Neural crest cell (in vitro differentiated cells): Measurements from ENCODE around the gene SORBS2. TPM values are rescaled to one million over a fixed set of nuclear protein-coding genes. Genes with fewer than 3 reads are reported as not detected.

Source experiments
- DNase-seq: peaks from one replicate; pipeline ENCODE4 v3.0.0; 2021; ENCODE audit warnings: low read depth, mixed read lengths, low spot score
- H3K27ac Mint-ChIP-seq: one replicate; pipeline ENCODE4 v1.8.0; 2021; ENCODE audit warnings: mild to moderate bottlenecking, mixed read lengths; ENCODE audit not compliant: unreplicated experiment
- H3K27me3 Mint-ChIP-seq: 2 replicates; pipeline ENCODE4 v1.8.0; 2021; ENCODE audit warnings: low read depth, mild to moderate bottlenecking, mixed read lengths
- H3K36me3 Mint-ChIP-seq: 2 replicates; pipeline ENCODE4 v1.8.0; 2021; ENCODE audit warnings: low read depth, mild to moderate bottlenecking, mixed read lengths
- H3K4me1 Mint-ChIP-seq: 2 replicates; pipeline ENCODE4 v1.8.0; 2021; ENCODE audit warnings: mixed read lengths
- H3K4me3 Mint-ChIP-seq: one replicate; pipeline ENCODE4 v1.8.0; 2021; ENCODE audit warnings: mild to moderate bottlenecking, mixed read lengths
- H3K9me3 Mint-ChIP-seq: 2 replicates; pipeline ENCODE4 v1.8.0; 2021; ENCODE audit warnings: mixed read lengths
- total RNA-seq: library from RNA; stranded (reverse); gene quantifications from 2 replicates; pipeline ENCODE4 v1.2.1, GENCODE V29; 2021
- TF ChIP-seq, protein P1 (sequence below): fragments of 200-600 bp; sonication (generic); conservative IDR thresholded peaks from 2 replicates; pipeline ENCODE4 v1.5.0; 2021; ENCODE audit warnings: antibody characterized with exemption, mild to moderate bottlenecking

SORBS2 gene
- total RNA-seq, 1 donor from 2014 or later = 42.3 TPM

DNA sequence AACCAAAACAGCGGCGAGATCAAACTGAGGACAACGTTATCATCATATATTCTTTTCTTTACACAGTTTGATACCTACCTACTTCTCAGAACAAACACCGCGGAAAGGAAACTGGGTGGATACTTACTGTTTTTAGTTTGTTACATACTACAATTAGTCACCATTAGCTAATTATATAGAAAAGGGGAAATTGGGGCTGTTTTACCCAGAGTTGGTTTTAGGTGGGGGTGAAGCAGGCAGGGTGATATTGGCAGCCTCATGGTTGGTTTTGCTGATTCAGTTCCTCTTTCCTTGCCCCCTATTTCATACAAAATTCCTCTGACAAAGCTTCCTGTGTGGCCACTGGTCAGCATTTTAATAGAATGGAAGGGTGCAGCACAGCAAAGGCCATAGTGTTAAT, 77.8 kb downstream of the SORBS2 start:
- TF ChIP-seq, protein P1, sequence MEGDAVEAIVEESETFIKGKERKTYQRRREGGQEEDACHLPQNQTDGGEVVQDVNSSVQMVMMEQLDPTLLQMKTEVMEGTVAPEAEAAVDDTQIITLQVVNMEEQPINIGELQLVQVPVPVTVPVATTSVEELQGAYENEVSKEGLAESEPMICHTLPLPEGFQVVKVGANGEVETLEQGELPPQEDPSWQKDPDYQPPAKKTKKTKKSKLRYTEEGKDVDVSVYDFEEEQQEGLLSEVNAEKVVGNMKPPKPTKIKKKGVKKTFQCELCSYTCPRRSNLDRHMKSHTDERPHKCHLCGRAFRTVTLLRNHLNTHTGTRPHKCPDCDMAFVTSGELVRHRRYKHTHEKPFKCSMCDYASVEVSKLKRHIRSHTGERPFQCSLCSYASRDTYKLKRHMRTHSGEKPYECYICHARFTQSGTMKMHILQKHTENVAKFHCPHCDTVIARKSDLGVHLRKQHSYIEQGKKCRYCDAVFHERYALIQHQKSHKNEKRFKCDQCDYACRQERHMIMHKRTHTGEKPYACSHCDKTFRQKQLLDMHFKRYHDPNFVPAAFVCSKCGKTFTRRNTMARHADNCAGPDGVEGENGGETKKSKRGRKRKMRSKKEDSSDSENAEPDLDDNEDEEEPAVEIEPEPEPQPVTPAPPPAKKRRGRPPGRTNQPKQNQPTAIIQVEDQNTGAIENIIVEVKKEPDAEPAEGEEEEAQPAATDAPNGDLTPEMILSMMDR = no peak
- Mint-ChIP-seq H3K9me3 (no peaks in the 10 kb centered on the region), H3K4me3 (no peak overlapping the region), H3K27me3 (no peaks in the 10 kb centered on the region), H3K27ac (no peak overlapping the region), H3K4me1 (peaks cover 49% of the 10 kb centered on the region), H3K36me3 (peaks cover 9% of the 10 kb centered on the region)
- DNase-seq = no peak

DNA sequence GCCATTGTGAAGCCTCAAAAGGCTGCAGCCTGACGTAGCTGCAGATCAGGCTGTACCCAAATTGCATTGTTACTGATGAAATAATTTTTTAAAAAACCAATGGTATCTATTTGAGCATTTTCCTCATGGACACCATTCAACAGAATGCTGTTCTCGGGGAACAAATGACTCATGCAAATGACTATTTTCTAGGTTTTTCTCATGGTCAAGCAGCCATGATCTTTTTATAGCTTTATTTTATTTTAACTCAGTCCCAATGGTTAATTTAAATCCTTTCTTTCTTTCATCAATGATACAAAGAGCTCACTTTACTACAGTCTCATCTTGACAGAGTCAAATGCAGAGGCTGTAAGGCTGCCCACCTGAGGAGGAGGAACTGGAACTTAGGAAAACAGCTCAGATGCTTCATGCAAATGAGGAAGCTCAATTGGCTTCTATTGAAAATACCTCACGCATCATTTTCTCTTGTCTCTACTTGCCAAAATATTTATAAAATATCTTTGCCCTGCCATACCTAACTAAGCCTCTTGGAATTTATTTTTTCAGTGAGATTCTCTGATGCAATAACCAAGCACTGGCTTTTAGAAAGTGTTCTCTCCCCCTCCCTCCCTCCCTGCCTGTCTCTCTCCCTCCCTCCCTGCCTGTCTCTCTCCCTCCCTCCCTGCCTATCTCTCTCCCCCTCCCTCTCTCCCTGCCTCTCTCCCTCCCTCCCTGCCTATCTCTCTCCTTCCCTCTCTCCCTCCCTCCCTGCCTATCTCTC, 81.0 kb downstream of the SORBS2 start:
- peaks cover 9% of the 10 kb centered on the region for H3K36me3 Mint-ChIP-seq
- H3K27ac Mint-ChIP-seq = no peak overlapping the region
- no peaks in the 10 kb centered on the region for H3K9me3 Mint-ChIP-seq

DNA sequence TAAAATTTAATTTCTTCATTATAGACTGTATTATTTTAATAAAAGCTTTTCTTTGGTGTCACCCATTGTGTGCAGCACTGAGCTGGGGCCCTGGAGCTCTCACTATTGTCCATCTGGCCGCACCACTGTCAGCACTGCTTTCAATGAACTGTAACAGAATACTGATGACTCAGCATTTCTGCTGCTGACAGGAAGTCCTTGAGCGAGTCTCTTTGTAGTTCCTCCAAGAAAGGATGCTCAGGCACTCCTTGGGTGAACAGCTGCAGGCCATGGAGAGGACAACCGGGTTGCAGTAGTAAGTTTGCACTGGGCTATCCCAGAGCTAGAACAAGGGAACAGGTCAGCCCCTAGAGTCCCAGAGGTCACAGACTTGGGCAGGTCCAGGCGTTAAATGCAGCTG, 81.6 kb downstream of the SORBS2 start:
- Mint-ChIP-seq H3K36me3 (peaks cover 9% of the 10 kb centered on the region), H3K27ac (peak overlapping the region; percentile 97), H3K27me3 (no peaks in the 10 kb centered on the region), H3K4me3 (peak overlapping the region; percentile 25), H3K9me3 (no peaks in the 10 kb centered on the region), H3K4me1 (peaks cover 49% of the 10 kb centered on the region)
- DNase-seq = peak; percentile 6
- TF ChIP-seq, protein P1 = no peak

More for the DNA sequence above, 81.0 kb downstream of the SORBS2 start:
- TF ChIP-seq, protein P1 = no peak
- H3K27me3 Mint-ChIP-seq = no peaks in the 10 kb centered on the region
- no peak for DNase-seq
- H3K4me3 Mint-ChIP-seq = no peak overlapping the region
- peaks cover 43% of the 10 kb centered on the region for H3K4me1 Mint-ChIP-seq

DNA sequence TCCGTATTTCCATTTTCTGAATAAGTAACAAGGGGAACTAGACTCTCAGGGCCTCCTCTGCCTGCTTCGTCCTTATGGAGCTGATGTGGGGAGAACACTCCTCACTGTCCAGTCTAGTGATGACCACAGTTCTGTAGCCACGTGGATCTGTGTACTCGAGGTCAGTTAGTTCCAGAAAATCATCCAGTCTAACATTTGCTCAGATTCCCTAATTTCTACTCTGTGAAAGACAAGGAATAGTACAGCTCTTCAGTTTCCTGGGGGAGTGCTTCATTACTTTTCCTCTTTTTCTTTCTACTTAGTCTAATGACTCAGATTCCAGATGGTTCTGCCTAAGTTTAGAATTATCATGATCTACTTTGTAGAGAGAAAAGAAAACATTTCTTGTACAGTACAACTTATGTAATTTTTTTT, 82.6 kb downstream of the SORBS2 start:
- TF ChIP-seq, protein P1 = no peak
- Mint-ChIP-seq H3K36me3 (peaks cover 9% of the 10 kb centered on the region), H3K27ac (peak overlapping the region; percentile 73), H3K4me1 (peaks cover 56% of the 10 kb centered on the region), H3K9me3 (no peaks in the 10 kb centered on the region), H3K4me3 (no peak overlapping the region), H3K27me3 (no peaks in the 10 kb centered on the region)
- DNase-seq = no peak

DNA sequence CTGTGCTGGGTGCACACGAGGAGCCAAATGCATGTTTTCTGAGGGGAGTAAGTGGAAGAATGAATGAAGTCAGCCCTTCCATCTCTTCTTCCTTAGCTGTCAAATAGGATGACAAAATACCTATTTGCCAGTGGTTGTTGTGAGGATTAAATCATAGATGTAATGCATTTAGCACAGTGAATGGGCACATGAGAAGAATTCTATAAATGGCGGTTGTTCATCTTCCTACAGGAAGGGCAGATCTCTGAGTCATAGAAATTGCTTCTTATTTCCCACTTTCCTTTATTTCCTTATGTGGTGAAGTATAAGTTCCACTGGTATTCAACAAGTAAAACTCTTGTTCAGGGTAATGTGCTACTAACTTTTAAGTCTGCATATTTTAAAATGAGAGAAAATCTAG, 83.1 kb downstream of the SORBS2 start:
- Mint-ChIP-seq H3K9me3 (no peaks in the 10 kb centered on the region), H3K27me3 (no peaks in the 10 kb centered on the region), H3K4me1 (peaks cover 61% of the 10 kb centered on the region), H3K36me3 (peaks cover 8% of the 10 kb centered on the region), H3K4me3 (no peak overlapping the region), H3K27ac (no peak overlapping the region)
- no peak for DNase-seq
- TF ChIP-seq, protein P1 = no peak
